ENCODE data around the gene PATJ.
"Not testable (repeated sequence)": the region's sequence is repeated elsewhere in the genome, so short reads cannot be mapped to it uniquely, and the experiment has no call there.

The PATJ gene

GRCh38 chr1:61818992-61819391, 76.7 kb downstream of the PATJ start:
- DNase-seq (ENCODE audit: low read depth, low spot score), result no peak

- DNase-seq (ENCODE audit: low read depth, low spot score), result no peak
Observed at GRCh38 chr1:61819421-61819820, 77.1 kb downstream of the PATJ start.

GRCh38 chr1:61825393-61825792, 83.1 kb downstream of the PATJ start:
- no peak for DNase-seq (ENCODE audit: low read depth, low spot score)

GRCh38 chr1:61828805-61829204, 86.5 kb downstream of the PATJ start:
- no peak for DNase-seq (ENCODE audit: low read depth, low spot score)

DNA sequence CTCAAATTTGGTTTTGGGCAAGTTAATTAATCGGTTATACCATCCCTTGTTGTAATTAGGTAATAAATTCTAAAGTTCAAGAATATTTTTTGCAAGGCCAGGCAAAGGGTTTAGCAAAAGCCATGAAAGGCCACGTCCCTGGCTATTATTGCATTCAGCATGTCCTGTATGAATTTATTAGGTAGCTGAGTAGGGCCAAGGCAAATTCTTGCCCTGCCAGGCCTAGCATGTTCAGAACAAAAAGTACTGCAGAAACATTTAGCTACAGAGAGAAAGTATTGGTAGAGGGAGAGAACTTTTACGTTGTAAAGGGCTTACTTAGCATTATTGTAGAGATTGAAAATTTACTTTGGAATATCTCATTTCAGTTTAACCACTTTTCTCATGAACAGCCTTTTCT, 94.4 kb downstream of the PATJ start:
- no peak for DNase-seq (ENCODE audit: low read depth, low spot score)

- DNase-seq (ENCODE audit: low read depth, low spot score), result not testable (repeated sequence)
Observed at GRCh38 chr1:61837607-61838006, 95.3 kb downstream of the PATJ start.

GRCh38 chr1:61839679-61840078, 97.4 kb downstream of the PATJ start:
- DNase-seq (ENCODE audit: low read depth, low spot score), result no peak

DNA sequence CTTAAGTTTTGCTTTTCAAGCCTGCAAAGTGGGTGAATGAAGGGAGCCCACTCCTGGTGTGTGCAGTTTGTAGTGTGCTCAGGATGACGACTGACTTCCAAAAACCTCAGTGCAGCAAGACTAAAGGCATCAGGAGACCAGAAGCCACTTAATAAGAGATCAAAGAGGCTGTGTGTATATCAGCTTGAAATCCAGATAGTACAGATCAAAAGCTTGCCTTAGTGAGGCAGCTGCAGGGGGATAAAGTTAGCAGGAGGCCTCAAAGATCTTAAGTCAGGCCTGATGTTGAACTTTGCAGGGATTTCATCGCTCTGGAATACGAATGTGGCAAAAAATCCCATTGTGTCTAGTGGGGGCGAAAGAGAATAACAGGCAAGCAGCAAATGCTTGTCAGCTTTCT, 99.8 kb downstream of the PATJ start:
- peak; percentile 11 for DNase-seq (ENCODE audit: low read depth, low spot score)

- no peak for DNase-seq (ENCODE audit: low read depth, low spot score)
Observed at GRCh38 chr1:61842863-61843514, 100.7 kb downstream of the PATJ start.

GRCh38 chr1:61844006-61844405, 101.7 kb downstream of the PATJ start:
- no peak for DNase-seq (ENCODE audit: low read depth, low spot score)

DNA sequence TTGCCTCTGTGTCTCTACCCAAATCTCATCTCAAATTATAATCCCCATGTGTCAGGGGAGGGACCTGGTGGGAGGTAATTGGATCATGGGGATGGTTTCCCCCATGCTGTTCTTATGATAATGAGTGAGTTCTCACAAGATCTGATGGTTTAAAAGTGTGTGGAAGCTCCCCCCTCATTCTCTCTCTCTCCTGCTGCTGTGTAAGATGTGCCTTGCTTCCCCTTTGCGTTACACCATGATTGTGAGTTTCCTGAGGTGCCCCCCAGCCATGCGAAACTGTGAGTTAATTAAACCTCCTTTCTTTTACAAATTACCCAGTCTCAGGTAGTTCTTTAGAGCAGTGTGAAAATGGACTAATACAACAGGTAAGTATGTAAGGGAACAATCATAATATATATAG, 102.4 kb downstream of the PATJ start:
- not testable (repeated sequence) for DNase-seq (ENCODE audit: low read depth, low spot score)

DNA sequence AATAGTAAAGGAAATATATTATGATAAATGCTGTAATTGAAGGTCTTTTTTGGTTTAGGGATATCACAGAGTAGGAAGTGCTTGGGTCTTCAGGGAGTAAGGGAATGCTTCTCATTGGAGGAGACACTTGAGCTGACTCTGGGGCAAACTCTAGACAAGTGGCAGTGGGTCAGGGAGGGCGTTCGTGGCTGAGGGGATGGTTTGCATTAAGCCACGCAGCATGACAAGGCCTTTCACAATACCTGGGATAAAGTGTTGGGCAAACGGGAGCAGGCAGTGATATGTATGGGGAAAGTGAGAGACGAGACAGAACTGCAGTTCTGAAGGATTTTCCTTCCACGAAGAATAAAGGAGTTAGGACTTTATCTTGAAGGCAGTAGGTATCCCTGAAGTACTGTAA, 109.0 kb downstream of the PATJ start:
- DNase-seq (ENCODE audit: low read depth, low spot score), result no peak

GRCh38 chr1:61851849-61852669, 109.8 kb downstream of the PATJ start:
- DNase-seq (ENCODE audit: low read depth, low spot score), result no peak

- DNase-seq (ENCODE audit: low read depth, low spot score), result no peak
Observed at GRCh38 chr1:61852670-61853015, 110.4 kb downstream of the PATJ start.

- DNase-seq (ENCODE audit: low read depth, low spot score), result no peak
Observed at GRCh38 chr1:61853583-61853982, 111.3 kb downstream of the PATJ start.

- DNase-seq (ENCODE audit: low read depth, low spot score), result no peak
Observed at GRCh38 chr1:61864489-61864888, 122.2 kb downstream of the PATJ start.

- DNase-seq (ENCODE audit: low read depth, low spot score), result no peak
Observed at GRCh38 chr1:61865646-61866220, 123.5 kb downstream of the PATJ start.

DNA sequence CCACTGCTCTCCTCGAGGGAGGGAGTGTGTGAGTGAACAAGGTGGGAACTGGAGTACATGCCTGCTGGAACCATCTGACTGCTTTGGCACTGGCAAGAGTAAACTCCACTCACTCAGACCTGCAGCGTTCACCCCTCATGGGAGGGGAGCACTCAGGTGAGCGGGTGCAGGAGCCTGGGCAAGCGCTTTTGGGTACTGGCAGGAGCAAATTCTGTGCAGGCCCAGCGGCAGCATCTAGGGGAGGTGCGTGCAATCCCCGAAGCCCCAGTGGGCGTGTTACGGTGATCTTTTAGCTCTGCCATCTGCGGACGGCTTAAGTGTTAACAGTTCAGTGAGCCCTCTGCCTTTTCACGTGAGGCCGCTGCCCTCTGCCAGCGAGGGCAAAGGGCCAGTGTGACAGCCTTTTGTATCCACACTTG, 127.4 kb downstream of the PATJ start:
- no peak for DNase-seq (ENCODE audit: low read depth, low spot score)

DNA sequence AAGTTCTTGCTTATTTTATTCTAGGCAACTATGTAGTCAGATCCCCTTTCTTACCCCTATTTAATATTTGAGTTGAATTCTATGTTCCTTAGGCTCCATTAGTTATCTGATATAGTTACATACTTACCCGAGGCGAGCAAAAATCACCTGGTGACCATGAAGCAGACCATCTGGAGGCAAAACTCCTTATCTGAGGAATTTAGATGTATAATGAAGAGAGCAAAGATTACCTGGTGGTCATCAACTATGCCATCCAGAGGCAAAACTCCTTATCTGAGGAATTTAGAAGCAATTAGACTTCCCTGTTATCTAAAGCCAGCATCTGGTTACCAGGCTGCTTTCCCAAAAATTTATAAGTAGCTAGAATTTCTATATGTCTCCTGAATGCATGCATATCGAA, 129.9 kb downstream of the PATJ start:
- no peak for DNase-seq (ENCODE audit: low read depth, low spot score)

- peak; percentile 44 for DNase-seq (ENCODE audit: low read depth, low spot score)
Observed at GRCh38 chr1:61873581-61873980, 131.3 kb downstream of the PATJ start.

DNA sequence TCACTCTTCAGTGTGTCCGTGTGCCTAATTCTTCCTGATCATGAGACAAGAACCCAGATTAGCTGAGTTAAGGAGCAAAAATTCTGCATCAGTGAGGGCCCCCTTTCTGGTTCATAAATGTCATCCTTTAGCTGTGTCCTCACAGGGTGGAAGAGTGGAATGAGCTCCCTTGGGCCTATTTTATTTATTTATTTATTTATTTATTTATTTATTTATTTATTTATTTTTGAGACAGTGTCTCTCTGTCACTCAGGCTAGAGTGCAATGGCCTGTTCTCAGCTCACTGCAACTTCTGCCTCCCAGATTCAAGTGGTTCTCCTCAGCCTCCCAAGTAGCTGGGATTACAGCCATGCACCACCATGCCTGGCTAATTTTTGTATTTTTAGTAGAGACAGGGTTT, 131.7 kb downstream of the PATJ start:
- no peak for DNase-seq (ENCODE audit: low read depth, low spot score)

GRCh38 chr1:61875198-61875597, 132.9 kb downstream of the PATJ start:
- DNase-seq (ENCODE audit: low read depth, low spot score), result no peak

DNA sequence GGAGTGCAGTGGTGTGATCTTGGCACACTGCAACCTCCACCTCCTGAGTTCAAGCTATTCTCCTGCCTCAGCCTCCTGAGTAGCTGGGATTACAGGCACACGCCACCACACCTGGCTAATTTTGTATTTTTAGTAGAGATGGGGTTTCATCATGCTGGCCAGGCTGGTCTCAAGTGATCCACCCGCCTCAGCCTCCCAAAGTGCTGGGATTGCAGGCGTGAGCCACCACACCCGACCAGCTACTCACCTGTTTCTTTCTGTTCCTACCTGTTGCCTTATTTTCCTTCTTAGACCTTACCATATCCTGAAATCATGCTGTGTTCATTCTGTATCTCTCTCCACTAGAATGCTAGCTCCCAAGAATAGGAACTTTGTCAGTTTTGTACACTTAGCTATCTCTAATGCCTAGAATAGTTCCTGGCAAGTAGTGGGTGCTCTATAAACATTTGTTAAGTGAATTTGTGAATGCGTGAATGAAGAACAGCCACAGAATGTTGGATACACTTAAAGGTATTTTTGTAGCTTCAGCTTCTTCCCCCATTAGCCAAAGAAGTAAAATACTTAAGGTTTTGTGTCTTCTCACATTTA, 137.7 kb downstream of the PATJ start:
- DNase-seq (ENCODE audit: low read depth, low spot score), result not testable (repeated sequence)
